HUES64 (cell line): ENCODE measurements around the gene SLC13A3. TPM values are rescaled to one million over a fixed set of nuclear protein-coding genes. Genes with fewer than 3 reads are reported as not detected.
A peak's percentile ranks its signal among the peaks of the same experiment; 100 is the strongest.

Experiments used
- H3K27ac ChIP-seq: 2 replicates; pipeline ENCODE4 v1.7.0; 2013; ENCODE audit warnings: low read depth, low read length, inconsistent platforms
- H3K27me3 ChIP-seq: 2 replicates; pipeline ENCODE4 v1.6.1; 2013; ENCODE audit warnings: mild to moderate bottlenecking, low read length; ENCODE audit not compliant: insufficient read depth
- H3K36me3 ChIP-seq: 2 replicates; pipeline ENCODE4 v1.6.1; 2013; ENCODE audit warnings: mild to moderate bottlenecking, low read length; ENCODE audit not compliant: insufficient read depth
- H3K4me1 ChIP-seq: 2 replicates; pipeline ENCODE4 v1.6.1; 2013; ENCODE audit warnings: mild to moderate bottlenecking, low read length, moderate library complexity; ENCODE audit not compliant: insufficient read depth
- H3K4me3 ChIP-seq: 2 replicates; pipeline ENCODE4 v1.5.1; 2013; ENCODE audit warnings: mild to moderate bottlenecking, low read length, moderate library complexity
- H3K9ac ChIP-seq: 2 replicates; pipeline ENCODE4 v1.6.1; 2013; ENCODE audit warnings: mild to moderate bottlenecking, low read depth, low read length
- H3K9me3 ChIP-seq: 2 replicates; pipeline ENCODE4 v1.6.1; 2013; ENCODE audit warnings: low read depth, low read length; ENCODE audit not compliant: insufficient read depth
- WGBS: fragments of 150-250, 120-280 bp; methylation state at CpG from one replicate; pipeline ENCODE4 v1.1.7; 2013; ENCODE audit warnings: missing lambda C conversion rate; 5-methylcytosine and 5-hydroxymethylcytosine counted together
- polyA plus RNA-seq, 2 experiments: library from polyadenylated mRNA; stranded (reverse); fragments of 50-300 nt; gene quantifications; one replicate each; pipeline ENCODE4 v1.2.3, GENCODE V29; 2013

The SLC13A3 gene, protein sequence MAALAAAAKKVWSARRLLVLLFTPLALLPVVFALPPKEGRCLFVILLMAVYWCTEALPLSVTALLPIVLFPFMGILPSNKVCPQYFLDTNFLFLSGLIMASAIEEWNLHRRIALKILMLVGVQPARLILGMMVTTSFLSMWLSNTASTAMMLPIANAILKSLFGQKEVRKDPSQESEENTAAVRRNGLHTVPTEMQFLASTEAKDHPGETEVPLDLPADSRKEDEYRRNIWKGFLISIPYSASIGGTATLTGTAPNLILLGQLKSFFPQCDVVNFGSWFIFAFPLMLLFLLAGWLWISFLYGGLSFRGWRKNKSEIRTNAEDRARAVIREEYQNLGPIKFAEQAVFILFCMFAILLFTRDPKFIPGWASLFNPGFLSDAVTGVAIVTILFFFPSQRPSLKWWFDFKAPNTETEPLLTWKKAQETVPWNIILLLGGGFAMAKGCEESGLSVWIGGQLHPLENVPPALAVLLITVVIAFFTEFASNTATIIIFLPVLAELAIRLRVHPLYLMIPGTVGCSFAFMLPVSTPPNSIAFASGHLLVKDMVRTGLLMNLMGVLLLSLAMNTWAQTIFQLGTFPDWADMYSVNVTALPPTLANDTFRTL
- polyA plus RNA-seq (2013, experiment 1 of 2), result 3.8 TPM
- 3.6 TPM for polyA plus RNA-seq (2013, experiment 2 of 2)

DNA sequence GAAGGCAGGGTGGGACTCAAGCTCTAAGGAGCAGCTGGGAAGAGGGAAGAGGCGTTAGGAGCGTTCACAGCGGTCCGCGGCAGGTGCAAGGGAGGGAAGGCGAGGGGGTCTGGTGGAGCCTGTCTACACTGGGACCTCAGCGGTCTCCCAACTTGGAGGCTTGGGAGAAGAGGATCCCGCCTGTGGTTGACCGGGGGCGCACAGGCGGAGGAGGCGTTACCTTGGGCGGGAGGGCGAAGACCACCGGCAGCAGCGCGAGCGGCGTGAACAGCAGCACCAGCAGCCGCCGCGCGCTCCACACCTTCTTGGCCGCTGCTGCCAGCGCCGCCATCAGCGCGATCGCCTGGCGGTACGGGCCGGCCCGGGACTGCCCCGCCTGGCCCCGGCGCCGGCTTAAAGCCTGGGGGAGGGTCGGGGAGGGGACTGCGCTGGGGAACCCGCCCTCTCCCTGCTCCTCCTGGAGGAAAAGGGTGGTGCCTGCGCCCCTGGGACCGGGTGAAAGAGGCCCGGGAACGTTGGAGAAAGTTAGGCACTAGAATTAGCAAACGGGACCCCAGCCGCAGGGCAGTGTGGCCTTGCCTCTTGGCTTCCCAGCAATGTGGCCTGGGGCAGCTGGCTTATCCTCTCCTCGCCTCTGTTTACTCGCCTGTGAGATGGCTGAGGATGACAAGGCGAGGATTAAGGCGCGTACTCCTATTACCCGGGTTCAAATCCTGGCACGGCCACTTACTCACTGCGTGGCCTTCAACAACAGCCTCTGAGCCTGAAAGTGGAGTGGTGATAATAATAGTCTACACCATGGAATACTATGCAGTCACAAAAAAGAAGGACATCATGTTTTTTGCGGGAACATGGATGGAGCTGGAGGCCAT lies at the start of gene SLC13A3:
TSS of gene SLC13A3 (minus strand) at position 369 of the 872 bp plus-strand sequence. CDS start at position 331, 38 bp downstream.
- 17% methylated on average over 55 of the region's 55 CpGs for WGBS
- Histone ChIP-seq H3K27ac (no peak within 1 kb of the TSS), H3K4me1 (no peaks in the 10 kb centered on the region; the same call in 1 of the 2 replicates), H3K27me3 (peaks cover 29% of the 10 kb centered on the region), H3K36me3 (no peaks in the 10 kb centered on the region), H3K9ac (peak within 1 kb of the TSS; percentile 41; the same call in 1 of the 2 replicates), H3K4me3 (peak within 1 kb of the TSS; percentile 51), H3K9me3 (no peaks in the 10 kb centered on the region)

DNA sequence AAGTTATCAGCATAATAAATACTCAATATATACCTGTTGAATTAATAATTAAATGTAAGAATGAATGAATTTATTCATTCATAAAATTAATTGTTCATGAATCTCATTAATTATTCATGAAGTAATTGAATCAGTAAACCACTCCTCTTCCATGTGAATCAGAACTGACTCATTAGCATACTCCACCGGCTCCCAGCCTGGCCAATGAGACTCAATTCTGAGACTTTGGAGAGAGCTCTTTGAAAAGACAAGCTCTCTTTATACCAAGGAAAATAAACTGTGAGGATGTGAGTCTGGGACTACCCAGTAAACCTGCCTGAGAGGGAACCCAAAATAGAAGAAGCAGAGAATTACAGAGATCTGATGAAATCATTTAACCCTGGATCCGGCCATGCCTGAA lies 49.8 kb upstream of the SLC13A3 start:
- peaks cover 28% of the 10 kb centered on the region for H3K4me1 ChIP-seq
- no peaks in the 10 kb centered on the region for H3K36me3 ChIP-seq
- H3K9ac ChIP-seq, result no peak overlapping the region
- H3K27me3 ChIP-seq, result no peaks in the 10 kb centered on the region
- no peak overlapping the region for H3K4me3 ChIP-seq
- 75% methylated on average over 1 of the region's 2 CpGs for WGBS
- no peak overlapping the region for H3K27ac ChIP-seq
- peaks cover 1% of the 10 kb centered on the region; the same call in 1 of the 2 replicates for H3K9me3 ChIP-seq

DNA sequence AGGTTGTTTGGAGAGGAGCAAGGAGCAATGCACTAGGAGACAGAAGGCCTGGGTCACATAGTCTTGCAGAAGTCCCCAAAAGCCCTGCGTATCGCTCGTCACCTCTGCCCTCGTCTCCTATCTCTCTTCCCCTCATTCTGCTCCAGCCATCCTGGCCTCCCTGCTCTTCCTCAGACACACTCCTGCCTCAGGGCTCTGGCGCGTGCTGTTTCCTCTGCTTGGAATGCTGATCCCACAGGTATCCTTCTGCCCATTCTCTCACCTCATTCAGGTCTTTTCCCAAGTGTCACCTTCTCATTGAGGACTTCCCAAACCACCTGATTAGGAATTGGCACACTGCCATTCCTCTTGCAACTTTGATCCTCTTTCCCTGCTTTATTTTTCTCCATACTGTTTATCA lies 49.2 kb upstream of the SLC13A3 start:
- no peaks in the 10 kb centered on the region for H3K36me3 ChIP-seq
- no peaks in the 10 kb centered on the region for H3K27me3 ChIP-seq
- H3K4me3 ChIP-seq, result no peak overlapping the region
- no peak overlapping the region for H3K27ac ChIP-seq
- WGBS, result 93% methylated on average over 6 of the region's 6 CpGs
- H3K4me1 ChIP-seq, result peaks cover 28% of the 10 kb centered on the region
- no peak overlapping the region for H3K9ac ChIP-seq
- H3K9me3 ChIP-seq, result no peaks in the 10 kb centered on the region

DNA sequence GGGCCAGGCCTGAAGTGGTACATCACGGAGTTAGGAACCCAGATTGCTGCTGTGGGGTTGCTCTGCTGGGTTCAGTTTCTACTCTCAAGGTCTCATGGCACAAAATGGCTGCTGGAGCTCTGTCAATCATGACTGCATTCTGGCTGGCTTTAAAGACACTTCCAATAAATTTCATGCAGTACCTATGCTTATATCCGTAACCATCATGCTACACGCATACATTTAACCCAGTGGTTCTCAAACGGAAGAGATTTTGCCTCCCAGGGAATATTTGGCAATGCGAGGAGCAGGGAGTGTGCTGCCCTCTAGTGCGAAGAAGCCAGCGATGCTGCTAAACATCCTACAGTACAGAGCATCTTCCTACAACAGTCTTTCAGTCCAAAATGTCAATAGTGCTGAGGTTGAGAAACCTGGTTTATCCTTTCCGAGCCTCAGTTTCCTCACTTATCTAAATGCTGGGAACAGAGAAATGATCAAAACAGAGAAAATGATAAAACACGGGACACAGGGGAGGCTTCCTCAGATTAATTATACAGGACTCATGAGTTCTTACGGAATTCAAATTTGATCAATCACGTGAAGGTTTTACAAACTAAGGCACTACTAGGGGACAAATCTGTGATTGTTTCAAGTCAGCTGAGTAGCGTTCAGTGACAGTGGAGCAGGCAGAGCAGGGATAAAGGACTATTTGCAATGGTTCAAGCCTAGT lies 48.5 kb upstream of the SLC13A3 start:
- Histone ChIP-seq H3K4me1 (peaks cover 22% of the 10 kb centered on the region), H3K9me3 (no peaks in the 10 kb centered on the region), H3K27ac (no peak overlapping the region), H3K36me3 (no peaks in the 10 kb centered on the region), H3K9ac (no peak overlapping the region), H3K4me3 (no peak overlapping the region), H3K27me3 (no peaks in the 10 kb centered on the region)
- 59% methylated on average over 12 of the region's 12 CpGs for WGBS

DNA sequence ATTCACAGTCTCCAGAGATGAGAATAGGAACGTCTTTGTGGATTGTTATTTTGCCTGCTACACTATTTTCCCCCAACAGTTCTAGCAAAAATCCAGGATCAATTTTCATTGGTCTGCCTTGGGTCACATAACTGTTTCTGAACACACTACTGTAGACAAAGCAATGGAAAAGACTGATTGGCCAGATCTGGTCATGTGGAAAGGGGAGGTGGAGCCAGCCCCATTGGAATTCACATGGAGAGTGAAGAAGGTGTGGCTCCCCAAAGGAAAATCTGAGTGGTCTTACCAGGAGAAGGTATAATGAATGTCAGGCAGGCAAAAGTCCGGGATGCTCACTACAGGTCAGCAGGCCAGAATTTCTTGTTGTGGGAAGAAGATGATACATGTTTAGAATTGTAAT lies 47.5 kb upstream of the SLC13A3 start:
- 96% methylated on average over 2 of the region's 2 CpGs for WGBS
- H3K4me1 ChIP-seq, result peaks cover 20% of the 10 kb centered on the region
- H3K4me3 ChIP-seq, result no peak overlapping the region
- no peaks in the 10 kb centered on the region for H3K9me3 ChIP-seq
- no peak overlapping the region for H3K27ac ChIP-seq
- no peak overlapping the region for H3K9ac ChIP-seq
- no peaks in the 10 kb centered on the region for H3K36me3 ChIP-seq
- H3K27me3 ChIP-seq, result no peaks in the 10 kb centered on the region

DNA sequence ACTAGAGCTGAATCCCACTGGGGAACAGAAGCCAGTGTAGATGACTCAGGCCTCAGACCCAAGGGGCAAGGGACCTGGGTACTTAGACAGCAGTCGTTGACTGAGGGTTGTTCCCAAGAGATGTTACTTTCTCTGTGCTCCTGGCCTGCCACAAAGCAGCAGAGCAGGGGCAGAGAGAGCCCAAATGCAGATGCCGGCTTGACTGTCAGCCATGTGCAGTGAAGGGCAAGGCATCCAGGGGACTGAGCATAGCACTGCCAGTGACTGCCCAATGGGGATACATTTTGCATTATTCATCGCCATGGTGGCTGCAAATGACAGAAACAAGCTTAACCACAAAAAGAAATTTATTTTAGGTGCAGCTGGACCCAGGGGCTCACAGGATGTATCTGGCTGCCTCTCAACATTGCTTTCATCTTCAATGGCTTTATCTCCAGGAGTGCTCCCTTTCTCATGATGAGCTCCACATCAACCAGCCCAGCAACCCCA lies 45.6 kb upstream of the SLC13A3 start:
- H3K27me3 ChIP-seq, result no peaks in the 10 kb centered on the region
- no peaks in the 10 kb centered on the region for H3K36me3 ChIP-seq
- 89% methylated on average over 3 of the region's 3 CpGs for WGBS
- H3K9ac ChIP-seq, result no peak overlapping the region
- no peaks in the 10 kb centered on the region for H3K9me3 ChIP-seq
- H3K4me3 ChIP-seq, result no peak overlapping the region
- peaks cover 11% of the 10 kb centered on the region for H3K4me1 ChIP-seq
- no peak overlapping the region for H3K27ac ChIP-seq

DNA sequence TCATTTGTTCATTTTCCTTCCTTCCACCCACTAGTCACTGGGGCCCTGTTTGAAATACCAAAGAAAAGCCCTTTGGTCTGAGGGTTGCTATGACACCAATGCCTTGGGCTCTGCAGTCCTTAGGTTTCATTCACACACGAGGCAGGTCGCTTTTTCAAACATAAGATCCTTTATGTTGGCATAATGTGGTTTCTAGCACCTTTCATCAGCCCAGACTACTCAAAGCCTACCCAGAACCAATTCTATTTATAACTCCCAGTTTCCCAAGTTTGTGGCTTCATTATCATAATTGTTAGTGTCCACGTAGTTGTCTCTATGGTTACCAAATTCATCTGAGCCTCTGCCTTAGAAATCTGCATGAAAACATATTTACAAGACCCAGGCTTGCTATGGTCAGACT lies 44.6 kb upstream of the SLC13A3 start:
- Histone ChIP-seq H3K4me3 (no peak overlapping the region), H3K4me1 (0 out of 2 replicates have a peak, but pooled peaks cover 3% of the 10 kb centered on the region), H3K36me3 (no peaks in the 10 kb centered on the region), H3K9me3 (no peaks in the 10 kb centered on the region), H3K9ac (no peak overlapping the region), H3K27me3 (no peaks in the 10 kb centered on the region), H3K27ac (no peak overlapping the region)
- WGBS, result 76% methylated on average over 3 of the region's 3 CpGs

DNA sequence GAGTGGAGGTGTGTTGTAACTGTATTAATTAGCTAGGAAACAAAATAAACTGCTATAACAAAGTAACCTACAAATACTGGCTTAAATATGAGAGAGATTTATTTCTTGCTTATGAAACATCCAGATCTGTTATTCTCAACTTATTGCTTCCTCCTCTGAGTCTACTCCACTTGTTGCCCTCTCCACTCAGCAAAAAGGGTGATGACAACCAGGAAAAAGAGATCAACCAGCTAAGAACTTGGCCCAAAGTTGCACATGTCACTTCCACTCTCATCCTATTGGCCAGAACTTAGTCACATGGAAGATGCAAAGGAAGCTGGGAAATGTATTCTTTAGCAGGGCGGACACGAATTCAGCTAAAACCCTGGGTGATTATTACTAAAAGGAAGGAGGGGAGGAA lies 43.2 kb upstream of the SLC13A3 start:
- H3K9me3 ChIP-seq, result no peaks in the 10 kb centered on the region
- no peak overlapping the region for H3K9ac ChIP-seq
- H3K27me3 ChIP-seq, result no peaks in the 10 kb centered on the region
- H3K36me3 ChIP-seq, result no peaks in the 10 kb centered on the region
- 86% methylated on average over 2 of the region's 2 CpGs for WGBS
- H3K4me1 ChIP-seq, result peaks cover 8% of the 10 kb centered on the region
- H3K4me3 ChIP-seq, result no peak overlapping the region
- no peak overlapping the region for H3K27ac ChIP-seq

DNA sequence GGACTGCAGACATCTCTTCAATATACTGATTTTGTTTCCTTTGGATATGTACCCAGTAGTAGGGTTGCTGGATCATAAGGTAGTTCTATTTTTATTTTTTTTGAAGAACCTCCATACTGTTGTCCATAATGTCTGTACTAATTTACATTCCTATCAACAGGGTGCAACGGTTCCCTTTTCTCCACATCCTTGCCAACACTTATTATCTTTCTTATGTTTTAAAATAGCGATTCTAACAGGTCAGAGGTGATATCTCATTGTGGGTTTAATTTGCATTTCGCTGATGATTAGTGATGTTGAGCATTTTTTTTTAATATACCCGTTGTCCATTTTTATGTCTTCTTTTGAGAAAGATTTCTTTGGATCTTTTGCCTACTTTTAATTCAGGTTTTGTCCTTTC lies 39.9 kb upstream of the SLC13A3 start:
- Histone ChIP-seq H3K27ac (no peak overlapping the region), H3K4me3 (no peak overlapping the region), H3K9ac (no peak overlapping the region), H3K9me3 (no peaks in the 10 kb centered on the region), H3K36me3 (peaks cover 9% of the 10 kb centered on the region), H3K4me1 (peaks cover 17% of the 10 kb centered on the region), H3K27me3 (no peaks in the 10 kb centered on the region)
- WGBS, result 79% methylated on average over 4 of the region's 4 CpGs

DNA sequence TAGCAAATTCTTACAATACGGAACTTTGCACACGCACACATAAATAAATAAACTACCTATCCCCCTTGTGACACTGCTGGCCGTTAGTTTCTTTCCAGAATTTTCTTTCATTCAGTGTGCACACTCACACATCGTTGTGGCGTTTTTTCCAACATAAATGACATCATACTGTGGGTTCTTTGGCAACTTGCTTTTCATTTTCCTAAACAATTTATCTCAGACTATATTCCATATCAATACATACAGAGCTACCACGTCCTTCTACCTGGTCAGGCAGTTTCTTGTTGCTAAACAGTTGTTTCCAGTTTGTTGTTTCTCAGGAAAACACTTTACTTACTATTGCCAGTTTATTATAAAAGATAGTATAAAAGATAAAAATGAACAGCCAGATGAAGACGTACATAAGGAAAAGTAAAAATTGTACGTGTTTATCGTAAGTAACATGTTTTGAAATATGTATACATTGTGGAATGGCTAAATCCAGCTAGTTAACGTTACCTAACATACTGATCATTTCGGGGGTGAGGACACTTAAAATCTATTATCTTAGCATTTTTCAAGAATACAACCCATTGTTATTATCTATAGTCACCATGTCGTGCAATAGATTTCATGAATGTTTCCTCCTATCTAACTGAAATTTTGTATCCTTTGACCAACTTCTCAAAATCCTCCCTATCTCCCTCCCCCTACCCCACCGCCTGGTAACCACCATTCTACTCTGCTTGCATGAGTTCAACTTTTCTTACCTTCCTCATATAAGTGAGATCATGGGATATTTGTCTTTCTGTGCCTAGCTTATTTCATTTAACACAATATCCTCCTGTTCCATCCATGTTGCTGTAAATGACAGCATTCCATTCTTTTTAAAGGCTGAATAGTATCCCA lies 39.2 kb upstream of the SLC13A3 start:
- Histone ChIP-seq H3K4me3 (peak overlapping the region; percentile 58), H3K9me3 (no peaks in the 10 kb centered on the region), H3K27me3 (no peaks in the 10 kb centered on the region), H3K4me1 (peaks cover 17% of the 10 kb centered on the region), H3K36me3 (peaks cover 16% of the 10 kb centered on the region), H3K27ac (peak overlapping the region; percentile 59; the same call in 1 of the 2 replicates), H3K9ac (peak overlapping the region; percentile 75)
- WGBS, result 86% methylated on average over 13 of the region's 13 CpGs
